ENCODE results near the gene STAM.

The STAM gene

GRCh38 chr10:17607603-17608332, 36.2 kb upstream of the STAM start:
- DNase-seq (ENCODE audit: low read depth): peak; percentile 38
- H3K4me3 ChIP-seq (ENCODE audit: low read depth, low read length): no peak overlapping the region
- in situ Hi-C loops (cut with HindIII; ENCODE audit: low sequenced_read_pairs): no loop called here
- peak; percentile 66 for TF ChIP-seq CTCF (IDR thresholded peaks at IDR 0.05; ENCODE audit: low read depth, low read length, missing control alignments)

- no peak overlapping the region for H3K4me3 ChIP-seq (ENCODE audit: low read depth, low read length)
- in situ Hi-C loops (cut with HindIII; ENCODE audit: low sequenced_read_pairs): no loop called here
- no peak for DNase-seq (ENCODE audit: low read depth)
- TF ChIP-seq CTCF (IDR thresholded peaks at IDR 0.05; ENCODE audit: low read depth, low read length, missing control alignments): no peak
Measured at GRCh38 chr10:17609523-17610079, 34.4 kb upstream of the STAM start.

GRCh38 chr10:17616403-17617030, 27.4 kb upstream of the STAM start:
- TF ChIP-seq CTCF (IDR thresholded peaks at IDR 0.05; ENCODE audit: low read depth, low read length, missing control alignments): no peak
- no peak for DNase-seq (ENCODE audit: low read depth)
- H3K4me3 ChIP-seq (ENCODE audit: low read depth, low read length): peak overlapping the region; percentile 71
- in situ Hi-C loops (cut with HindIII; ENCODE audit: low sequenced_read_pairs): no loop called here

GRCh38 chr10:17617031-17617911, 26.7 kb upstream of the STAM start, which contains the start of gene HACD1:
Gene HACD1 (minus strand): TSS chr10:17617374. CDS start chr10:17617339, 35 bp downstream.
- H3K4me3 ChIP-seq (ENCODE audit: low read depth, low read length): peak within 1 kb of the TSS; percentile 71
- no peak for TF ChIP-seq CTCF (IDR thresholded peaks at IDR 0.05; ENCODE audit: low read depth, low read length, missing control alignments)
- peak; percentile 38 for DNase-seq (ENCODE audit: low read depth)
- in situ Hi-C loops (cut with HindIII; ENCODE audit: low sequenced_read_pairs): no loop called here

- in situ Hi-C loops (cut with HindIII; ENCODE audit: low sequenced_read_pairs): no loop called here
- no peak overlapping the region for H3K4me3 ChIP-seq (ENCODE audit: low read depth, low read length)
- no peak for DNase-seq (ENCODE audit: low read depth)
- TF ChIP-seq CTCF (IDR thresholded peaks at IDR 0.05; ENCODE audit: low read depth, low read length, missing control alignments): no peak
Measured at GRCh38 chr10:17622061-17622460, 21.9 kb upstream of the STAM start.

- TF ChIP-seq CTCF (IDR thresholded peaks at IDR 0.05; ENCODE audit: low read depth, low read length, missing control alignments): no peak
Measured at GRCh38 chr10:17624996-17625395, 19.0 kb upstream of the STAM start.

More at GRCh38 chr10:17624996-17625395, 19.0 kb upstream of the STAM start:
- in situ Hi-C loops (cut with HindIII; ENCODE audit: low sequenced_read_pairs): no loop called here
- no peak overlapping the region for H3K4me3 ChIP-seq (ENCODE audit: low read depth, low read length)
- DNase-seq (ENCODE audit: low read depth): no peak
